ENCODE measurements around the gene KL.

The KL gene

GRCh38 chr13:33003458-33004019 lies 12.7 kb upstream of the KL start:
- H2AFZ ChIP-seq (ENCODE audit: low read depth, low read length): no peak overlapping the region
- H3K79me2 ChIP-seq (ENCODE audit: insufficient read depth, low read length): no peaks in the 10 kb centered on the region
- H4K20me1 ChIP-seq (ENCODE audit: insufficient read depth, low read length): no peaks in the 10 kb centered on the region
- no peak overlapping the region for H3K4me3 ChIP-seq (ENCODE audit: low read depth in 1 of 2, low read length in 2 of 2)
- no peak overlapping the region for H3K4me2 ChIP-seq (ENCODE audit: insufficient read depth, low read length)
- ATAC-seq (ENCODE audit: insufficient read depth, low read depth) (no peak), DNase-seq (no peak)
- H3K27ac ChIP-seq (ENCODE audit: low read length): no peak overlapping the region
- no peaks in the 10 kb centered on the region for H3K27me3 ChIP-seq (ENCODE audit: insufficient read depth, low read length, poor library complexity)
- H3K9ac ChIP-seq (ENCODE audit: low read depth, low read length): no peak overlapping the region
- H3K4me1 ChIP-seq (ENCODE audit: insufficient read depth, low read length): no peaks in the 10 kb centered on the region
- no peaks in the 10 kb centered on the region for H3K36me3 ChIP-seq (ENCODE audit: insufficient read depth, low read length)
- H3K9me3 ChIP-seq (ENCODE audit: insufficient read depth, low read length, severe bottlenecking): peaks cover 14% of the 10 kb centered on the region
- TF ChIP-seq CTCF (IDR thresholded peaks at IDR 0.05; ENCODE audit: borderline replicate concordance, extremely low read depth, low read length, poor library complexity, severe bottlenecking): no peak
- TF ChIP-seq EZH2 (IDR thresholded peaks at IDR 0.05; ENCODE audit: borderline replicate concordance, low read depth, low read length, severe bottlenecking): no peak

- H3K27me3 ChIP-seq (ENCODE audit: insufficient read depth, low read length, poor library complexity): no peaks in the 10 kb centered on the region
- no peak overlapping the region for H3K4me2 ChIP-seq (ENCODE audit: insufficient read depth, low read length)
- TF ChIP-seq EZH2 (IDR thresholded peaks at IDR 0.05; ENCODE audit: borderline replicate concordance, low read depth, low read length, severe bottlenecking) (no peak), CTCF (IDR thresholded peaks at IDR 0.05; ENCODE audit: borderline replicate concordance, extremely low read depth, low read length, poor library complexity, severe bottlenecking) (no peak)
- no peak for ATAC-seq (ENCODE audit: insufficient read depth, low read depth)
- H3K9ac ChIP-seq (ENCODE audit: low read depth, low read length): no peak overlapping the region
- H4K20me1 ChIP-seq (ENCODE audit: insufficient read depth, low read length): no peaks in the 10 kb centered on the region
- no peaks in the 10 kb centered on the region for H3K79me2 ChIP-seq (ENCODE audit: insufficient read depth, low read length)
- H2AFZ ChIP-seq (ENCODE audit: low read depth, low read length): no peak overlapping the region
- no peak overlapping the region for H3K27ac ChIP-seq (ENCODE audit: low read length)
- no peak for DNase-seq
- H3K4me1 ChIP-seq (ENCODE audit: insufficient read depth, low read length): no peaks in the 10 kb centered on the region
- H3K9me3 ChIP-seq (ENCODE audit: insufficient read depth, low read length, severe bottlenecking): peaks cover 17% of the 10 kb centered on the region
- H3K4me3 ChIP-seq (ENCODE audit: low read depth in 1 of 2, low read length in 2 of 2): no peak overlapping the region
- H3K36me3 ChIP-seq (ENCODE audit: insufficient read depth, low read length): no peaks in the 10 kb centered on the region
These were observed 11.7 kb upstream of the KL start for GRCh38 chr13:33004511-33004910.

- Histone ChIP-seq H3K4me3 (ENCODE audit: low read depth in 1 of 2, low read length in 2 of 2) (no peak overlapping the region), H3K27ac (ENCODE audit: low read length) (no peak overlapping the region), H3K4me2 (ENCODE audit: insufficient read depth, low read length) (no peak overlapping the region), H2AFZ (ENCODE audit: low read depth, low read length) (no peak overlapping the region), H3K9me3 (ENCODE audit: insufficient read depth, low read length, severe bottlenecking) (peaks cover 17% of the 10 kb centered on the region), H3K4me1 (ENCODE audit: insufficient read depth, low read length) (no peaks in the 10 kb centered on the region), H3K79me2 (ENCODE audit: insufficient read depth, low read length) (no peaks in the 10 kb centered on the region), H4K20me1 (ENCODE audit: insufficient read depth, low read length) (no peaks in the 10 kb centered on the region), H3K9ac (ENCODE audit: low read depth, low read length) (no peak overlapping the region), H3K27me3 (ENCODE audit: insufficient read depth, low read length, poor library complexity) (no peaks in the 10 kb centered on the region), H3K36me3 (ENCODE audit: insufficient read depth, low read length) (no peaks in the 10 kb centered on the region)
- TF ChIP-seq CTCF (IDR thresholded peaks at IDR 0.05; ENCODE audit: borderline replicate concordance, extremely low read depth, low read length, poor library complexity, severe bottlenecking): no peak
- TF ChIP-seq EZH2 (IDR thresholded peaks at IDR 0.05; ENCODE audit: borderline replicate concordance, low read depth, low read length, severe bottlenecking): no peak
- ATAC-seq (ENCODE audit: insufficient read depth, low read depth) (no peak), DNase-seq (no peak)
These were observed 10.1 kb upstream of the KL start for GRCh38 chr13:33006134-33006533.

- Histone ChIP-seq H3K4me1 (ENCODE audit: insufficient read depth, low read length) (no peaks in the 10 kb centered on the region), H3K9ac (ENCODE audit: low read depth, low read length) (no peak overlapping the region), H3K27me3 (ENCODE audit: insufficient read depth, low read length, poor library complexity) (no peaks in the 10 kb centered on the region), H4K20me1 (ENCODE audit: insufficient read depth, low read length) (no peaks in the 10 kb centered on the region), H3K36me3 (ENCODE audit: insufficient read depth, low read length) (no peaks in the 10 kb centered on the region), H3K4me2 (ENCODE audit: insufficient read depth, low read length) (no peak overlapping the region), H3K4me3 (ENCODE audit: low read depth in 1 of 2, low read length in 2 of 2) (no peak overlapping the region), H2AFZ (ENCODE audit: low read depth, low read length) (no peak overlapping the region), H3K9me3 (ENCODE audit: insufficient read depth, low read length, severe bottlenecking) (peaks cover 17% of the 10 kb centered on the region), H3K27ac (ENCODE audit: low read length) (no peak overlapping the region), H3K79me2 (ENCODE audit: insufficient read depth, low read length) (no peaks in the 10 kb centered on the region)
- DNase-seq (no peak), ATAC-seq (ENCODE audit: insufficient read depth, low read depth) (no peak)
- TF ChIP-seq CTCF (IDR thresholded peaks at IDR 0.05; ENCODE audit: borderline replicate concordance, extremely low read depth, low read length, poor library complexity, severe bottlenecking): no peak
- TF ChIP-seq EZH2 (IDR thresholded peaks at IDR 0.05; ENCODE audit: borderline replicate concordance, low read depth, low read length, severe bottlenecking): no peak
These were observed 9.6 kb upstream of the KL start for GRCh38 chr13:33006638-33007037.
